ENCODE results near the gene NKX2-3.

NKX2-3 gene

DNA sequence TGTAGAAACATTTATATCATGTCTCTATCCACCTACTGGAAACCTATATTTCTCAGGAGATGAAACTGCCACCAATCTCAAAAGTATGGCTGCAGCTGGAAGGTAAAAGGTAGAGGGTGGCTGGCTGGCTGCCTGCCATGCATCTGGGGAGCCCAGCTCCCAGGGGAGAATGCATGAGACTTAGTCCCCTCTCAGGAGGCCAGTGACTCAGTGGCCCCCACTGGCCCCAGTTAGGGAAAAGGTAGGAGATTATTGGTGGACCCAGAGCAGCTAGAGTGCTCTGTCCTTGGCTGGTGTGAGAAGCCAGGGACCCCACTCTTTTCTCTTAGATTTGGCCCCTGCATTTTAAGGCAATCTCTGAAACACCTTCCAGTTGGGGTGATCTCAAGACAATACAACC lies 6.8 kb upstream of the NKX2-3 start:
- no peak for FAIRE-seq
- DNase-seq (ENCODE audit: low spot score), result no peak

DNA sequence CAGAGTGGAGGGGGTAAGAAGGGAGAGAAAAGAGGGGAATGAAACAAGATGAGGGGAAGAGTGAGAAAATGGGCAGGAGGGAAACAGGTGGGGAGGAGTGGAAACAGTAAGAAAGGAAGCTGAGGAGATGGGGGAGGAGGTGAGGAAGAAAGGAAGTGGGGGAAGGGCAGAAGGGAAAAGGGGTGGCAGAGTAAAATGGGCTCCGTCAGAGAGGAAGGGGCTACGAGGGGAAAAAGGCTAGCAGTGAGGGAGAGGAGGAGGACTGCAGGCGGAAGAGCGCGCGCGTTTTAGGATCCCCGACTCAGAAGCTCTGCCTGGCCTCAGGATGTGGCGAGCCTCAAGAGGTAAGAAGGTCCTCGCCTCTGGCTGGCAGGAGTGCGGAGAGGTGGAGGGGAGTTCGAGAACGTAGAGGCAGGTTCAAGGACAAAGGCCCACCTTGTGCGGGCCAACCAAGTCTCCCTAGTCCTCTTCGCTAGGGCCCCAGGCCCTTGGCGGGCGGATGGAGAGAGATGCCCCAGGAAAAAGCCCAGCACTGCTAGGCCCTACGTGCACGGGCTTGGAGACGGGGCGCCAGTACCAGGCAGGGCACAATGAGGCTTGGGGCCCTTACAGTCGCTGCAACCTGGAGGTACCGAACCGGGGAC lies 5.8 kb upstream of the NKX2-3 start:
- FAIRE-seq (no peak), DNase-seq (ENCODE audit: low spot score) (no peak)

DNA sequence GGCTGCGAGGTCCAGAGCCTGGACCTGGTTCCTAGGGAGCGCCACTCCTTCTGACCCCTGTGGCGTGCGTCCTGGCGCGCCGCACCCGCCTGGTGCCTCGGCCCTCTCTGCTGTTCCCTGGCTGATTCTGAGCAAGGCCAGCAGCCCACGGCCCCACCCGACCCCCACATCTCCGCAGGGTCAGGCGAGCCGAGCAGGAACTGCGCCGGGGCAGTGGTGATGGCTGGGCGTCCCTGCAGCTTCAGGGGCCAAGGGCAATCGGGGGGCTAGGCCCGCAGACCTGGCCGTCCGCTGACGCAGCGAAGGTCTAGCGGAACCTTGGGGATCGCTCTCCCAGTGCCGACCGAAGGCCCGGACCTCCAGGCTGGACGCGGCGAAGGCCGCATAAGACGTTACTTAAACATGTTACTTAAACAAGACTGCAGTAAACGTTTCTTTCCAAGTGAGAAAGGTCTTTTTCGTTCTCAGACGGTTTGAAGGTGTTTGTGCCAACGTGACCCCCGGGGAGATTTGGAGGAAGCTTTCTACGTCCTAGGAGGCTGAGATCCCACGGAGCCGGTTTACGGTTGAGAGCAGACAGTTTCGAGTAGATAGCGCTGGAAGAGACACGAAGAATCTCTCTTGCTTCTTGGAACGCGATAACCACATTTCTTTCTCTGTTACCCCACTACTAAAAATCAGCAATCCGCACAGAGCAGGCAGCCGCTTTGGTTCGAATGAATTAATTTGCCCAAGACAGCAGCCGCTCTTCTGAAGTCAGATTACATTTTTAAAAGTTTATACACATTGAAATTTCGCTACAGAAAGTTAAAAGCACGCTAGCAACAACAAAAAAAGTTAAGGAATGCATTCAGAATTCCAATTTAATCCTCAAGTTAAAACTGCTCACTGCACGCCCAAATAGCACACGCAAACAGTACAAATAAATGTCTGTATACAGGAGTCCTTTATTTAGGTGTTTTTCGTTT lies 4.9 kb upstream of the NKX2-3 start:
- FAIRE-seq (no peak), DNase-seq (ENCODE audit: low spot score) (no peak)

DNA sequence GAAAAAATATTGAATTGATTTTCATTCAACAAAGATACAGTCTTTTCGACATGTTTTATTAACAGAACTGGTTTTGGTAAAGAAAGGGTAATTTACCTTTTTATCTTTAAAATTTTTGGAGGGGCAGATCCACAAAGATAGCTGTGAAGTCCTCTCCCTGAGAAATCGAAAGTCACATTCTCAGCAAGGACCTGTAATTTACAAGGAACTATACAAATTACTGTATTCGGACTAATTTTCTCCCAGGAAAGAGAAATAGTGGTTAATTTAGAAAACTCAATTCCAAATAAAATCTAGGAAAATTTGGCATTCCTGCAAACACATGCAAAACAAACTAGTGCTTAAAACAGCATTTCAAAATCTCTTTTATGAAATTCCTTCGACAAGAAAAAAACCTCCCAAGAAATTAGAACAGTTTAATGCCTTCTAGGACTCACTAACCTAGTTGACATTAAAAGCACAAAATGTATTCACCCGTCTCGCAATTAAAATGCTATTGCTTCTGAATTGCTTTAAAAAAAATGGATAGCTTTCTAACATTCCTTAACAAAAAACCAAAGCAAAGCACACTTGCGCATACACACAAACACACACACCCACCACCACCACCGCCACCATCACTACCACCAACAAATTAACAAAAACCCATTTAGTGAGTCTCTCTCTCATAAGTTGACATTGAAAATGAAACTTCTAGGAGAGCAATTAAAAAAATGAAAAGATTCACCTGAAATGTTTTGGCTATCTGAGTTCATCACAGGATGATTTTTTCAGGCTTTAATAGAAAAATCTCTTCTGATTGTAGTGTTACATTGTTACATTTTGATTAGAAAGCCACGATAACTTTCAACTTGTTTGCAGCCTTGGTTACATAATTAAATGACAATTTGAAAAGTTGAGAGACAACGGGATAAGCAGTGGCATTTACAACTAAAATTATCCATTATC lies 4.0 kb upstream of the NKX2-3 start:
- FAIRE-seq (no peak), DNase-seq (ENCODE audit: low spot score) (no peak)

DNA sequence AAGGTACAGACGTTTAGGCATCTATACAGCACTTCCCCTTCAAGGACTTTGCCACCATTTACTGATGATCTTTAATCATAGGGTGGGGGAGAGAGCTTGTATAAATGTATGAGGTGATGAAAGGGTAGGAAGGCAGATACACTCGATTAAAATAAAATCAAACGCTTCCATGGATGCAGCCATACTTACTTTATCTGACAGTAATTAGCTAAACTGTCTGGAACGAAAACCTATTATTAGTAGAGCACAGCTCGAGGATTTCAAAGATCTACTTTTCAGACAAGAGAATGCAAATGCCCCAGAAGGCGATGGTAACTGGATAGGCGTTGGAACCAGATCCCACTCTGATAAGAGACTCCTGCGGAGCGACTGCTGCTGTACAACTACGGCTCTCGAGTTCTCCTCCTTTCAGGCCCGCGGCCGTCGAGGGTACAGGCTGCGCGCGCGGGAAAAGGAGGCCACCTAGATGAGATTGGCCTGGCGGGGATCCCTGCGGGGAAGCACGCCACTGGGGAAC lies 3.1 kb upstream of the NKX2-3 start:
- DNase-seq (ENCODE audit: low spot score), result no peak
- FAIRE-seq, result no peak

DNA sequence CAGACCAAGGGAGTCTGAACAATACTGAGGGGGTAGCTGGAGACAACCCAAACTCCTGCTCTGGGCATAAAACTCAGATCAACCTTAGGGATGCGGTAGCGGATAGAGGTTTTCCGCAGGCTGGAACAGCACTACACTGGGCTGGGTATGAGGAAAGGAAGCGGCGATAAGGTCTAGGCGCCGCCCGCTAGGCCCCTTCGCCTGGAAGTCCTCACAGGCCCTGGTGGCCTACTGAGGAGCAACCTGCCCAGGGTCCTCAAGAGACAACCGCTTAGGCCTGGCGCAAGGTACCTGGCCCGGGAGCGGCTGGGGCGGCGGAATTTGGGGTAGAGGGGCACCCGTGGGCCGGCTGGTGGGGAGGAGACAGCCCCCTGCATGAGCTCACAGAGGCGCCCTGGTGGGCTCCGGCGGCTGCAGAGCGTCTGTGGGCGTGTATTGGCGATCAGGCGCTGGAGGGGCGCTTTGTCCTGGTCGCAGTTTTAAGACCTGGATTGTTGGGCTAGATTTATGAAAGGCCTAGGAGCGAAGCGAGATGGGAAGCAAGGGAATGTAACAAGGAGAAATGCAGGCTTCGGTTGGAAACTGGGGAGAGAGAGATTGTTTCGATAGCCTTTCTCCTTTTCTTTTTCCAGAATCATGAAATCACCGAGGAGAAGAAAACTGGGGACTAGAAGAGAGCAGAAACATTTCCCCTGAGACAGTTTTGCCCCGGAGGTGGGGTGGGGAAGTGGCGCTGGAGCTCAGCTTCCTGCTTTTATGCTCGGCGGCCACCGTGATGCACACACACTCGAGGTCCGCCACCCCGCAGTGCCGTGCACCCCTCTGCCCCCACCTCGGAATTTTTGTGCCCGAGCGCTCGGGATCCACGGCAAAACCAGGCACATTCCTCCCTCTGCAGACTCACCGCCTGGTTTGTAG lies 2.4 kb upstream of the NKX2-3 start:
- DNase-seq (ENCODE audit: low spot score), result no peak
- no peak for FAIRE-seq

DNA sequence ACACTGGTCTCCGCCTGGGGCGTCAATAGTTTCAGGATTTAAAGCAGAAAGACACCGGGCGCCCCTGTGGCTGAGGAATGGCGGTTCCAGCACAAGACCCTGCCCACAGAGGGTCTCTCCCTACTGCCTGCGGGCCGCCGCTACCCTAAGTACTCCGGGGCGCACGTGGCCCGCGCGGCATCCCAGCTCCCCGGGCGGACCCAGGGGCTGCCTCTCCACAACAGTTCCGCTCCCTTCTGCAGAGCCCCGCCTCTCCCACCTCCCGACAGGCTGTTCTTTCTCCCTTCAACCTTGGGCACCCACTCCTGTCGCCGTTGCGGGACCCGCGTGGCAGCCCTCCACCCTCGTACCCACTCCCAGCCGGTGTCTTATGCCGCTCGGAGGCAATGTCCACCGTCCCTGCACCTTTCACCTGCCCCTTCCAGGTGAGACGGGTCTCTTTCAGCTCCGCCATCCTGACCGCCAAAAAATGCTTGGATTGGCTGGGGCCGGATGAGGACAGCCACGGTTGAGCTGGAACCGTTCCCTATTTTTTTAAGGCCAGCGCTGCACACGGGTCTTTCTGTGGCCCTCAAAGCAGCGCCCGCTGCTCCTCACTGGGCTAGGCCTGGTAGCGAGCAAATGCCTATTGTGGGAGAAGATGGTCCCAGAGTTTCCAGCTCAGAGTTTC lies 1.6 kb upstream of the NKX2-3 start:
- FAIRE-seq (no peak), DNase-seq (ENCODE audit: low spot score) (no peak)

DNA sequence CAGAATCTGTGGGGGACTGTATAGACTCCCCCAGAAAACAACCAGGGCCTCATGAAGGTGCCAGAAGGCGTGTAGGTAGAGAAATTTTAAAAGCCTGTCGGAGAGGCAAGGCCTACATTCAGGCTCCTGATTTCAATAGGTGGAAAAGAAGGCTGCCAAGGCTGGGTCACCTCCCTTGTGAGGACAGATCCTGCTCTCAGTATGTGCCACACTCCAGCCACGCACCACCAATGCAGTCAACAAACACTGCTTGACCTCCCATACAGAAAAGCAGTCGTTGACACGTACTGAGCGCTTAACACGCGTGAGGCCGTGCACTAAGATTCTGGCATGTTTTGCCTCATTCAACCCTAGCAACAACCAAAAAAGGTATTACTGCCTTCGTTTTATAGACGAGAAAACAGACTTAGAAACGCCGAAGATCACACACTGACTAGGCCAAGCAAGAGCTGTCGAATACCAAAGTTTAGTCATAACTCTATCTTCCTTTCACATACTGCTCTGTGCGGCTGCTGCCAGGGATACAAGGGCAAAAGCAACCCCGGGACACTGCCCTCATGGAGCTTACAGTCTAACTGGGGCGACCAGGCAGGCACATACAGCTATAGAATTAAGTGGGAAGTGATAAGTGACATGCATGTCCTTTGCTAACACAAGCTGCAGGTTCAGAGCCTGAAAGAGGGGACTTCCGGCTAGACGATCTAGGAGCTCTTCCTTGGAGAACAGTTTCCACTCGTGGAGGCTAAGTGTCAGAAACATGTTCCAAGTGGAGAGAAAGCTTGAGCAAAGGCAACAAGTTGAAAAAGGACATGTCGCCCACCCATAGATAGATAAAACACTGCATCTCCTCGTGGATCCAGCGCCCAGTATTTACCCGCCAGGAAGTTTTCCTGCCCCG lies 797 bp upstream of the NKX2-3 start:
- FAIRE-seq (no peak), DNase-seq (ENCODE audit: low spot score) (no peak)

DNA sequence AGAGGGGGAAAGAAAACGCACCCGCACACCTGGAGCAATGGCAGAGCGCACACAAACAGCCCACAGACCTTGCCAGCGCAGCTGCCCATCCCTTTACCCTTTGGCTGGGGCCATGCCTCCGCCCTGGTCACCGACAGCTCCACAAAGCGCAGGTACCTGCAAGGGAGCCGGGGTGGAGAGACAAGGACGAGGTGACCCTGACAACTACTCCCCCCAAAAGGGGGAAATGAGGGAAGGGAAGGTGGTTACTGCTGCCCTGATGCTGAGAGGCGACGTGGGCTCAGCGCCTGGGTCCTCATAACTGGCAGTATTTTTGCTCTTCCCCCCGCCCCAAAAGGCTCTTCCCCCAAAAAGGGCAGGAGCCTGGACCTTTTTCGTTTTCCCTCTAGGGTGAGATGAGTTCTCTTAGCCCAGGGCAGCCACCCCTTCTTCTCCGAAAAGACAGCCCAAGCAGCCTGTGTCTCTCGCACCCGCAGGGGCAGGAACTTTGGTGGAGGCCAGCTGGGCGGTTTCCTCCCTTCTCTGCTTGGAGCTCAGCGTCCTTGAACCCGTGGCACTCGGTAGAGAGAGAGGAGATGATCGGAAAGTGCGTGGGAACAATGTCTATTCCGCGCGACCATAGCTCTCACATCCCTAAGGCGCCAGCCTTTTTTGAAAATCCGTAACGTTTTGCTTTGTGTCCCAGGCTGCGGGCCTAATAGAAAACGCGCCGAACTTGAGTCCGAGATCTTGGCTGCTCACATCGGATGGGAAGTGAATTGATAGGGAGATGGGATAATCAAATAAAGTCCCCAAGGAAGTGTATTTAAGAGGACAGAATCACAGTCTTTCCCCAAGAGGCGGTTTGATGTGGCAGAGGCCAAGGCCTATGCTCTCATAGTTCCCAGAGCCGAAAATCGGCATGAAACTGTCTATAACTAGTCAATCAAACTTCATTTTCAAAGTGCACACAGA lies 1.0 kb downstream of the NKX2-3 start:
- DNase-seq (ENCODE audit: low spot score) (no peak), FAIRE-seq (no peak)

DNA sequence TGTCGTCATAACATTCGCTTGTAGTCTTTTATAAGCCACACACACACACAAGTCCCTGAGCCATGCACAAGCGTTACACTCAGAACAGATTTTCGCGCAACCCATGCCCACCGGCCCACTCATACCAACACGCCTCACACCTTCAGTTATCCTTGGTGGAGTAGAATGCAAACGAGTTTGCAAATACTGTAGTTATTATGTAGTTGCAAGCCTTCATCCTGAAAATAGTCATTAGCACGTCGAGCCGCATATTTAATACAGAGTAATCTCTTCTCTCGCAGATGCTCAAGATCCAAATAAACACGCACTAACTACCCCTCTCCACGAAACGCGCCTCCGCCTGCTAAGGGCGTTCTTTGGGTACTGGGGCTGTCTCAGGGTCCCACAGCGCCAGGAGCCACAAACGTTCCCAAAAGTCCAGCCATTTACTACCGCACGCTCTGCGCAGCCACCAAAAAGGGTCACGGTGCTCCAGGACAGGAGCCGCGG lies 1.8 kb downstream of the NKX2-3 start:
- no peak for FAIRE-seq
- no peak for DNase-seq (ENCODE audit: low spot score)

DNA sequence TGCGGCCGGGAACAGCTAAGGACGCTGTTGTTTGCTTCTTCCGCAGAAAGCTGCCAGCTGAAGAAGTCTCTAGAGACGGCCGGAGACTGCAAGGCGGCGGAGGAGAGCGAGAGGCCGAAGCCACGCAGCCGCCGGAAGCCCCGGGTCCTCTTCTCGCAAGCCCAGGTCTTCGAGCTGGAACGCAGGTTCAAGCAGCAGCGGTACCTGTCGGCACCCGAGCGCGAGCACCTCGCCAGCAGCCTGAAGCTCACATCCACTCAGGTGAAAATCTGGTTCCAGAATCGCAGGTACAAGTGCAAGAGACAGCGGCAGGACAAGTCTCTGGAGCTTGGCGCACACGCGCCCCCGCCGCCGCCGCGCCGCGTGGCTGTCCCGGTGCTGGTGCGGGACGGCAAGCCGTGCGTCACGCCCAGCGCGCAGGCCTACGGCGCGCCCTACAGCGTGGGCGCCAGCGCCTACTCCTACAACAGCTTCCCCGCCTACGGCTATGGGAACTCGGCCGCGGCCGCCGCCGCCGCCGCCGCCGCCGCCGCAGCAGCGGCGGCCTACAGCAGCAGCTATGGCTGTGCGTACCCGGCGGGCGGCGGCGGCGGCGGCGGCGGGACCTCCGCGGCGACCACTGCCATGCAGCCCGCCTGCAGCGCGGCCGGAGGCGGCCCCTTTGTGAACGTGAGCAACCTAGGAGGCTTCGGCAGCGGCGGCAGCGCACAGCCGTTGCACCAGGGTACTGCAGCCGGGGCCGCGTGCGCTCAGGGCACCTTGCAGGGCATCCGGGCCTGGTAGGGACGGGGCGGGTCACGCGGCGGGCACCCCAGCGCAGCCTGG lies 2.4 kb downstream of the NKX2-3 start:
- FAIRE-seq, result no peak

DNA sequence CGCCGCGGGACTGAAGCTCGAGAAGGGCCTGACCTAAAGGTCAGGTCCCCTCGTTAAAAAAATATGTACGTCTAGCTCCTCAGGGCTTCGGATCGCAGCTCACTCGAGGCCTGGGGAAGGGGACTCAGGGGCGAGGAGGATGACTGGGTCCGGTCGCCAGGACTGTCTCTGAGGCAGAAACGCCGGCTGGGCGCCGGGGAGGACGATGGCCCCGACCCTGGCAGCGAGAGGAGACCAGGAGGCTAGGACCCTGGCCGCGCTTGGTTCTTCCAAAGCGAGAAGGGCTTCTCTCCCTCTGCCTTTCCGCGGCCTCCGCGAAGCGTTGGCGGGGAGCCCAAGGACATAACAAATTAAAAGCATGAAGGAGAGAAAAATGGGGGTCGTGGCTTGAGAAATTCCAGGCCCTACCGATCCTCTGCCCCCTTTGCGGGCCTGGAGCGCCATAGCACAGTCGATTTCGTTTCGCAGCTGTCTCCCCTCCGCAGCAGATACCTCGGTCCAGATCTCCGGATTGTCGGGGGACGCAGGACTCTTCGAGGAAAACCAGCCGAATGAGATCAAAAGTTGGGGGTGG lies 3.1 kb downstream of the NKX2-3 start:
- no peak for FAIRE-seq
- no peak for DNase-seq (ENCODE audit: low spot score)

More for the DNA sequence above, 2.4 kb downstream of the NKX2-3 start:
- DNase-seq (ENCODE audit: low spot score), result no peak

DNA sequence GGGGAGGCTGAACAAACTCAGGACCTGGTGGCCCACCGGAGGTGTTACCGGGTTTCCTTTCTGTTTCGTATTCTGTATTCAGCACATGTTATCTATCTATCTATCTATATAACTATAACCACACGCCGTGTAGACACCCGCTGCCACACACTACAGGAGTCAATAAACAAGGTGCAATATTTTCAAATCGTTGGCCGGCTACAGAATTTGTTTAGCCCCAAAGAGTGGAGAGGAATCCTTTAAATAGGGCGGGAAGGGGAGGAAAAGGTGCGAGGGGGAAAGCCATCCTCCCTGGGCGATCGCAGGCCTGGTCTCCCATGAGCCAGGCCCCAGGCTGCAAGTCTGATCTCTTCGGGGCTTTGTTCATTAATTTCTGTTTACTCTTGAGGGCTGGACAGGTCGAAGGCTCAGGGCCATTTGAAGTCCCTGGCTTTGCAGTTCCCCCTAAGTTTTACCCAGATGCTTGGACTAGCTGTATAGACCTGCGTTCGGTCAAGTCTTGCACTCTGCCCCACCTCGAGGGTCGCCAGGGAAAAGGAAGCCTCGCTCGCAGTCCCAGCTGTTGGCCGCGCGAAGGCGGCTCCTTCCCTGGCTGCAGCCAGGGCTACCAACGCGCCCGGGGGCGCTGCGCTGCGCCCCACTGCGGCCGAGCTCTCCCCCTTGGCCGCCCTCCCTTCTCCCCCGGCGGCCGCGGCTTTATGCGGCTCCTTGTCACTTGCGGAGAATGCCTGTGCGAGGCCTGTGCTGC lies 3.8 kb downstream of the NKX2-3 start:
- no peak for FAIRE-seq

DNA sequence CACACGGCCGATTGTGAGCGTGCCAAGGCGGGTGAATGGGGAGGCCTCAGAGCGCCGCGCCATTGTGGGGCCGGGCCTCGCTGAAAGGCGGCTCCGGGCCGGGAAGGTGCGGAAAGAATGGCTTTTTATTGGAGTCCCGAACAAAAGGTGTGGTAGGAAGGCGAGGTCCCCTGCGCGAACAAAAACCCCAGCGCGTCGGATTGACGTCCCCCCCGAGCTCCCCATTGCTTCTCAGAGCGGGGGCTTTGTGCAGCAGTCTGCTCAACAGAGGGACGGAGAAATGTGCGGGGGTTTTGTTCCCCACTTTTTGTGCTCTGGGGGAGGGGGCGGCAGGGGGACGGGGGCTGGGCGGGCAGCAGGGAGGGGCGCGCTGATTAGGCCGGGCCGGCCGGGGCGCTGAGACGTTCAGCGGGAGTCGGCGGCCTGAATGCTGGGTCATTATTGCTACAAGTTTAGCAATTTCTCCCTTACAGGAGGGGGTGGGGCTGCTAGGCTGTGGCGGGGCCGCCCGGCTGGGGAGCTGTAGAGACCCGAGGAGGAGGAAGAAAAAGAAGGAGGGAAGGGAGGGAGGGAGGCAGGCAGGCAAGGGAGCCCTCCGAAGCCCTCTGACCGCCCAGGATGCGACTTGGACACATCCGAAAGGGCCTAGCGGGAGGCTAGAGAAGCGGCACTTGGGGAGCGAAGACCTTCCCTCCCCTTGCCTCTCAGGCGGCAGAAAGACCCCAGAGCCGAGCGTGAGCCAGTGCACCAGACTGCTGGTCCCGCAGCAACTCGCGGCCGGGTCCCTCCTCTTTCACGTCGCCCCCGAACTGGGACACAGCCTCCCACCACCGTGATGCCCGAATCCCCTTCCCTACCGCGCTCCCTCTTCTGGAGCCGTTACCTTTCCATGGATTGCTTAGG lies 4.6 kb downstream of the NKX2-3 start:
- DNase-seq (ENCODE audit: low spot score) (no peak), FAIRE-seq (no peak)

More for the DNA sequence above, 3.8 kb downstream of the NKX2-3 start:
- DNase-seq (ENCODE audit: low spot score), result no peak

All from RCC 7860 (cell line).